Activated CD4-positive, alpha-beta T cell treated with anti-CD3 and anti-CD28 coated beads, Interleukin-2, amount 50 U/mL, for 1 hour (primary cell): Measurements from ENCODE around the gene OPRM1.

Experiments
- DNase-seq: peaks from one replicate; pipeline ENCODE4 v3.0.0-alpha.2; 2020

OPRM1 gene

DNA sequence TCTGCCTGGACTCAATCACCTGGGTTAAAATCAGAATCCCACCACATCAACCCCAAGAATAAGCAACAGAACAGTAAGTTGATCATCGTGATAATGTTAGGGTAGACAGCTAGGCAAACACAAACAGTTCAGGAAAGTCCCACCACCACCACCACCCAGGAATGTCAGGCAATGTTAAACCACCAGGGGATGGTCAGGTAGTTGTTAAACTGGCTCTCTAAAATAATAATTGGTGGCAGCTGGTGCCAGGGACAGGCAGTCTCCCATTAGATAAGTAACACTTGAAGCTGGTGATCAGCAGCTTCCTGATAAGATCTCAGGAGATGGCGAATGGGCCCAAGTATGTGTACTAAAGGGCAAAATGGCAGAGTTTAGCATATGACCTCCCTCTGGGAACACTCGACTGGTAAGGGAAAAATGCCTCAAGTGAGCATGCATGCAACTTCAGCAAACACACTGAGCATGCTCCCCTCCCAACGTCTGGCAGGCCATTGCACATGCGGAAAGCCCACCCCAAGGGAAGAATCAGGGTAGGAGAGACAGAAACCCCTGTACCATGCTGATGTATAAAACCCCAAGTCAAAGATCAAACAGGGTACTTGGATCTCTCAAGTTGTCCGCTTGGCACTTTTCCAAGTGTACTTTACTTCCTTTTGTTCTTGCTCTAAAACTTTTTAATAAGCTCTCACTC lies 250.9 kb downstream of the OPRM1 start:
- no peak for DNase-seq

DNA sequence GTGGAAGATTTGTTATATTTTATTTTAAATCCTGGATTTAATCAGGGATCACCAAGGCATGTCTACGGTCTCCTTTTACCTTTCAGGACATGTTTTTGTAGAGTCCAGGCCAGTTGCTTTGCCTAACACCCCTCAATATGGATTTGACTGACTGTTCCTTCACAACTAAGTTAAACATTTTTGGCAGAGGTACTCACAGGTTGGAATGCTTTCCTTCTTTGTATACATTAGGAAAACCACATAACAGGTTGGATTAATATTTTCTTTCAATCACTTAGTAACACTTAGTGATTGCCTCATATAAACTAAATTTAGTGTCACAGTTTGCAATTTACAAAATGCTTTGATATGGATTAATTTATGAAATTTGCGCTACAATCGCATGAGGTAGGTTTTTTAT lies 253.0 kb downstream of the OPRM1 start:
- no peak for DNase-seq

DNA sequence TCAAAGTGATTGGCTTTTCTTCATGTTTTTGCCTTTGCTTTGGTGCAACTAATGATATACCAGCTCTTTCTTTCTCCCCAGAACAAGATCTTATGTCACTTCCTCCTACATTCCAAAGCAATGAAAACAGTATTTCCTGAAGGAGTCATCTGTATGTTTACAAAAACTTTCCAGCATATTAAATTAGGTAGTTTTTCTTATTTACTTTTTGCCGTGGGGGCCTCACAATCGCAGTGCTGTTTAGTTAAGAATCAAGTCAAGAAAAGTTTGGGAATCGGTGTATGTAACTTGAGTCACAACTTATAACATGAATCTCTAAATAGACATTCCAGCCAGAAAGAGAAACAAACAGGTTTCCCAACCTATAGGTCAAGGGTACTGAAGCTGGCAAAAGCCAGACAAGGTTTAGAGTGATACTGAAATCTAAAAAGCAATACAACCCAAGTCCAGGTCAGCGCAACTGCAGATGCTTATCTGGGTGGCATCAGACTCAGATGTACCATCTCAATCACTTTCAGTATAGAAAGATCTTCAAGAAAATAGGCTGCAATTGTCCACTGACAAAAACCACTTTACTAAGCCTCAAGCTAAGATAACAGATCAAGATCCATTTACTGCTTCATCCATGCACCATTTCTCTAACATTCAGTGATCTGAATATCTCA lies 253.9 kb downstream of the OPRM1 start:
- DNase-seq = no peak

DNA sequence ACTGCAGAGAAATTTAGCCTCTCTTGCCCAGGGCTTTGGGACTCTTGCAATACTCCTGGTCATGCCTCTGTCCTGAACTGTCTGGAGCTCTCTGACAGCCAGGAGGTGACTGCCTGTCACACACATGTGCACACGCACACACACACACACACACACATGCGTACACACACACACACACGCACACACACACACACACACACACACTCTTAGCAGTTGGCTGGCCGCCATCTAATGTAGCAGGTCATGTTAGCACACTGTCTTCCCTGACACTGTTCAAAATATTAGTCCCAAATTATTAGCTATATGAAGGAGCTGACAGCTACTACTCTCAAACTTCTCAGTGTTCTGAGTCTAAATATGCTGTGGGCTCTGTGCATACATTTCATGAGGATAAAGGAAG lies 256.7 kb downstream of the OPRM1 start:
- no peak for DNase-seq
